Esophagus squamous epithelium (tissue), 5 donors: Measurements from ENCODE around the gene RPS4Y1. TPM values are rescaled to one million over a fixed set of nuclear protein-coding genes. Genes with fewer than 3 reads are reported as not detected.
"Not testable (repeated sequence)": the region's sequence is repeated elsewhere in the genome, so short reads cannot be mapped to it uniquely, and the experiment has no call there.

Experiments
- DNase-seq: peaks from one replicate; lab custom pipeline; 2025; lab: John Stamatoyannopoulos, UW
- H3K27ac ChIP-seq, 4 donors: fragments of 200-600 bp; sonication (generic); one replicate each; pipeline ENCODE4 v1.5.1; 2016 to 2019; ENCODE audit warnings: mild to moderate bottlenecking in 1 of 4
- H3K27me3 ChIP-seq, 4 donors: fragments of 200-600 bp; sonication (generic); 1 replicate in 3 of 4; 2 replicates in 1 of 4; pipeline versions ENCODE4 v1.5.1 to v1.6.0; 2017 to 2021; ENCODE audit warnings: antibody characterized with exemption in 1 of 4
- H3K36me3 ChIP-seq, 3 donors: fragments of 200-600 bp; sonication (generic); one replicate each; pipeline ENCODE4 v1.5.1; 2016 to 2019
- H3K4me1 ChIP-seq, 3 donors: fragments of 200-600 bp; sonication (generic); one replicate each; pipeline ENCODE4 v1.5.1; 2017 to 2019
- H3K4me3 ChIP-seq, 4 donors: fragments of 200-600 bp; sonication (generic); 1 replicate in 3 of 4; 2 replicates in 1 of 4; pipeline ENCODE4 v1.5.1; 2016 to 2019; ENCODE audit warnings: mild to moderate bottlenecking in 2 of 4, moderate library complexity in 1 of 4
- H3K9me3 ChIP-seq, 3 donors: fragments of 200-600 bp; sonication (generic); one replicate each; pipeline ENCODE4 v1.5.1; 2016 to 2019
- CTCF ChIP-seq, 6 experiments: fragments of 450-650 bp in 4 of 6; fragments of 200-600 bp in 2 of 6; sonication (generic) in 2 of 6; IDR thresholded peaks; one replicate each; pipeline ENCODE4 v1.5.1; 2016 to 2019; ENCODE audit warnings: antibody characterized with exemption in 6 of 6, mild to moderate bottlenecking in 4 of 6, moderate library complexity in 4 of 6
- POLR2A ChIP-seq, 4 donors: fragments of 450-650 bp; IDR thresholded peaks; one replicate each; pipeline ENCODE4 v1.6.1; 2017; ENCODE audit warnings: antibody characterized with exemption in 4 of 4, mild to moderate bottlenecking in 4 of 4, moderate library complexity in 3 of 4
- WGBS, 2 donors: methylation state at CpG; one replicate each; pipeline ENCODE4 v1.1.5; 2018; 5-methylcytosine and 5-hydroxymethylcytosine counted together
- intact Hi-C: fragments of 100-400 bp; cut with DNase I; formaldehyde crosslinking; loops from one replicate; pipeline ENCODE4 v1.15.0; 2022
- total RNA-seq, 4 donors: library from RNA; depleted of rRNA; stranded (reverse); fragments of >200 nt; gene quantifications; one replicate each; pipeline ENCODE4 v1.1.0, GENCODE V29; 2016
- donor health status: DM: yes; HTN: yes; CAD: no.

Gene RPS4Y1
- total RNA-seq, 4 donors from 2014 or later: 0.23 to 290 (median 105) TPM

GRCh38 chrY:2868035-2868607, 26.7 kb downstream of the RPS4Y1 start:
- peaks cover 0 to 51% (median 0%) of the 10 kb centered on the region in 3 donors for H3K36me3 ChIP-seq

GRCh38 chrY:2872234-2872633, 30.8 kb downstream of the RPS4Y1 start:
- H3K27ac ChIP-seq, H3K27me3 ChIP-seq, H3K9me3 ChIP-seq, H3K4me3 ChIP-seq, H3K4me1 ChIP-seq, intact Hi-C loops, DNase-seq: not testable (repeated sequence)
- WGBS, 2 donors: 65% methylated on average over 7 of the region's 9 CpGs; no CpG with 5 or more reads in 1 of the 2 donors
- peaks cover 0 to 12% (median 0%) of the 10 kb centered on the region in 3 donors for H3K36me3 ChIP-seq

More at GRCh38 chrY:2868035-2868607, 26.7 kb downstream of the RPS4Y1 start:
- intact Hi-C loops: no loop called here
- TF ChIP-seq POLR2A (IDR thresholded peaks at IDR 0.05) (no peak), CTCF (IDR thresholded peaks at IDR 0.05) (no peak)
- Histone ChIP-seq H3K9me3 (no peaks in the 10 kb centered on the region), H3K4me1 (no peaks in the 10 kb centered on the region), H3K4me3 (no peak overlapping the region), H3K27ac (no peak overlapping the region), H3K27me3 (no peaks in the 10 kb centered on the region)
- DNase-seq: no peak
- WGBS, 2 donors: 76% methylated on average over 2 of the region's 8 CpGs; no CpG with 5 or more reads in 1 of the 2 donors

GRCh38 chrY:2874211-2874610, 32.8 kb downstream of the RPS4Y1 start:
- no peak overlapping the region for H3K27ac ChIP-seq
- intact Hi-C loops: no loop called here
- no CpG with 5 or more reads among the region's 1 CpG for WGBS, 2 donors
- no peak for DNase-seq
- H3K27me3 ChIP-seq: no peaks in the 10 kb centered on the region
- no peaks in the 10 kb centered on the region for H3K9me3 ChIP-seq
- H3K4me1 ChIP-seq: no peaks in the 10 kb centered on the region
- TF ChIP-seq CTCF (IDR thresholded peaks at IDR 0.05) (no peak), POLR2A (IDR thresholded peaks at IDR 0.05) (no peak)
- no peak overlapping the region for H3K4me3 ChIP-seq
- no peaks in the 10 kb centered on the region for H3K36me3 ChIP-seq

- Histone ChIP-seq H3K4me1 (no peaks in the 10 kb centered on the region), H3K27me3 (no peaks in the 10 kb centered on the region), H3K36me3 (no peaks in the 10 kb centered on the region), H3K27ac (no peak overlapping the region), H3K9me3 (no peaks in the 10 kb centered on the region), H3K4me3 (no peak overlapping the region)
- intact Hi-C loops: no loop called here
- TF ChIP-seq CTCF (IDR thresholded peaks at IDR 0.05) (no peak), POLR2A (IDR thresholded peaks at IDR 0.05) (no peak)
- no peak for DNase-seq
- 92% methylated on average over 1 of the region's 1 CpG; no CpG with 5 or more reads in 1 of the 2 donors for WGBS, 2 donors
Observed at GRCh38 chrY:2883561-2883960, 42.2 kb downstream of the RPS4Y1 start.

- no peaks in the 10 kb centered on the region for H3K4me1 ChIP-seq
- H3K4me3 ChIP-seq: no peak overlapping the region
- intact Hi-C loops: no loop called here
- no peak overlapping the region for H3K27ac ChIP-seq
- TF ChIP-seq CTCF (IDR thresholded peaks at IDR 0.05): no peak
- no peak for TF ChIP-seq POLR2A (IDR thresholded peaks at IDR 0.05)
- no peaks in the 10 kb centered on the region for H3K36me3 ChIP-seq
- H3K9me3 ChIP-seq: no peaks in the 10 kb centered on the region
- 65% methylated on average over 2 of the region's 3 CpGs; no CpG with 5 or more reads in 1 of the 2 donors for WGBS, 2 donors
- no peaks in the 10 kb centered on the region for H3K27me3 ChIP-seq
- no peak for DNase-seq
Observed at GRCh38 chrY:2885880-2886279, 44.5 kb downstream of the RPS4Y1 start.
